HFFc6 (cell line): ENCODE data around the gene FUT1. TPM values are rescaled to one million over a fixed set of nuclear protein-coding genes. Genes with fewer than 3 reads are reported as not detected.

Source experiments
- DNase-seq: peaks from one replicate; pipeline ENCODE4 v3.0.0-alpha.2; 2018
- H3K27ac Mint-ChIP-seq: 2 replicates; pipeline ENCODE4 v1.8.0; 2020; ENCODE audit warnings: mild to moderate bottlenecking, mixed read lengths
- H3K27me3 Mint-ChIP-seq: 2 replicates; pipeline ENCODE4 v1.8.0; 2021; ENCODE audit warnings: mild to moderate bottlenecking, moderate library complexity, mixed read lengths; ENCODE audit not compliant: insufficient read depth
- H3K36me3 Mint-ChIP-seq: 2 replicates; pipeline ENCODE4 v1.8.0; 2021; ENCODE audit warnings: low read depth, mixed read lengths
- H3K4me1 Mint-ChIP-seq: 2 replicates; pipeline ENCODE4 v1.8.0; 2020; ENCODE audit warnings: low read depth, mixed read lengths
- H3K4me3 Mint-ChIP-seq: 2 replicates; pipeline ENCODE4 v1.8.0; 2020; ENCODE audit warnings: mild to moderate bottlenecking, moderate library complexity, mixed read lengths
- H3K9me3 Mint-ChIP-seq: 2 replicates; pipeline ENCODE4 v1.8.0; 2020; ENCODE audit warnings: mild to moderate bottlenecking, mixed read lengths
- long read RNA-seq: library from polyadenylated mRNA; unstranded; transcript quantifications from one replicate; pipeline ENCODE4 v2.0.0, GENCODE V29; 2019
- total RNA-seq, 6 experiments: library from RNA; stranded (reverse); fragmentation: NEBNext Ultra II Directional; extraction: Animal tissue kit (Norgen Biotek cat#: 25700); gene quantifications; 2 replicates in 1 of 6; 3 replicates in 5 of 6; pipeline ENCODE4 v1.2.3, GENCODE V29; 2021
- TF ChIP-seq, protein P1 (sequence below): fragments of 200-600 bp; sonication (generic); IDR thresholded peaks from 2 replicates; pipeline ENCODE4 v1.5.0; 2021; ENCODE audit warnings: antibody characterized with exemption, mild to moderate bottlenecking

The FUT1 gene
- total RNA-seq = under 1 TPM in 3 of 6 experiments, not detected in 3; 0.05 to 0.06 (median 0.05) TPM
- long read RNA-seq = 0 reads

DNA sequence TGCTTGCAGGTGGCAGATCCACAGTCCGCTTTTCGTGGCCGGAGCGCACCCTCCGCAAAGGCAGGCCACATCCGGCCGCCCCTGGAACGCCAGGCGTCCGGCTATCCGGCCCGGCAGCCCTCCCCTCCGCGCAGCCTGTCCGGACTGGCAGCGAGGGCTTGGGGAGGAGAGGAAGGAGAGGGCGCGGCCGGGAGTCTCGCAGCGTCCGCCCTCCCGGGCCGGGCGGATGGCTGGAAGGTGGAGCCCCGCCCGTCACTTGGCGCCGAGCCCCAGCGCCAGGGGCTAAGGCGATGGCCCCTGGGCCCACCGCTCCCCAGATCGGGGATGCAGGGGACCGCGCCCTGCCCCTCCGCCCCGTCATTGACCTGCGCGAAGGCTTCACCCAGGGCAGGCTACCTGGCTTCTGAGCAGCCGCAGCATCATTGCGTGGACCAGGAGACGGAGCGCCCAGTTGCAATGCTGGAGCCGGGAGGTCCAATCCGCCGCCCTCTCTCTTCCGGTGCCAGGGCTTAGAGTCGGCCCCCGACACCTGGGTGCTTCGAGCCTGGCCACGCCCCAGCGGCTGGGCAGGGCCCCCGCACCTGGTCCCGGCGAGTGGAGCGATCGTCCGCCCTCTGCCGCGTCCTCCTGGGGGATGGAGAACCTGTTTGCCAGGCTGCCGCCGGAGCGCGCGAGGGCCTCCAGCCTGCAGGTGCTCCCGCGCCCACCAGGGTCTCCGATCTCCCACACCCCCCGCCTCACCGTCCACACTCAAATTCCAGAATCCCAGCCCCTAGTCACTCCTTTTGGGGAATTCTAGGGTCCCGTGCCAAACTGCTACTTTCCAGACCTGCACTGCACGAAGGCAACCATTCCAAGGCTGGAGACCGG, at the start of gene FUT1:
FUT1 (minus strand) TSS at position 146 of the 870 bp plus-strand sequence. CDS start 1,360 bp downstream, outside the sequence.
- Mint-ChIP-seq H3K4me1 (0 out of 2 replicates have a peak, but pooled peaks cover 5% of the 10 kb centered on the region), H3K27ac (no peak within 1 kb of the TSS), H3K9me3 (no peaks in the 10 kb centered on the region), H3K27me3 (peaks cover 30% of the 10 kb centered on the region), H3K36me3 (no peaks in the 10 kb centered on the region), H3K4me3 (peak within 1 kb of the TSS; percentile 77)
- TF ChIP-seq, protein P1, sequence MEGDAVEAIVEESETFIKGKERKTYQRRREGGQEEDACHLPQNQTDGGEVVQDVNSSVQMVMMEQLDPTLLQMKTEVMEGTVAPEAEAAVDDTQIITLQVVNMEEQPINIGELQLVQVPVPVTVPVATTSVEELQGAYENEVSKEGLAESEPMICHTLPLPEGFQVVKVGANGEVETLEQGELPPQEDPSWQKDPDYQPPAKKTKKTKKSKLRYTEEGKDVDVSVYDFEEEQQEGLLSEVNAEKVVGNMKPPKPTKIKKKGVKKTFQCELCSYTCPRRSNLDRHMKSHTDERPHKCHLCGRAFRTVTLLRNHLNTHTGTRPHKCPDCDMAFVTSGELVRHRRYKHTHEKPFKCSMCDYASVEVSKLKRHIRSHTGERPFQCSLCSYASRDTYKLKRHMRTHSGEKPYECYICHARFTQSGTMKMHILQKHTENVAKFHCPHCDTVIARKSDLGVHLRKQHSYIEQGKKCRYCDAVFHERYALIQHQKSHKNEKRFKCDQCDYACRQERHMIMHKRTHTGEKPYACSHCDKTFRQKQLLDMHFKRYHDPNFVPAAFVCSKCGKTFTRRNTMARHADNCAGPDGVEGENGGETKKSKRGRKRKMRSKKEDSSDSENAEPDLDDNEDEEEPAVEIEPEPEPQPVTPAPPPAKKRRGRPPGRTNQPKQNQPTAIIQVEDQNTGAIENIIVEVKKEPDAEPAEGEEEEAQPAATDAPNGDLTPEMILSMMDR = no peak
- no peak for DNase-seq

DNA sequence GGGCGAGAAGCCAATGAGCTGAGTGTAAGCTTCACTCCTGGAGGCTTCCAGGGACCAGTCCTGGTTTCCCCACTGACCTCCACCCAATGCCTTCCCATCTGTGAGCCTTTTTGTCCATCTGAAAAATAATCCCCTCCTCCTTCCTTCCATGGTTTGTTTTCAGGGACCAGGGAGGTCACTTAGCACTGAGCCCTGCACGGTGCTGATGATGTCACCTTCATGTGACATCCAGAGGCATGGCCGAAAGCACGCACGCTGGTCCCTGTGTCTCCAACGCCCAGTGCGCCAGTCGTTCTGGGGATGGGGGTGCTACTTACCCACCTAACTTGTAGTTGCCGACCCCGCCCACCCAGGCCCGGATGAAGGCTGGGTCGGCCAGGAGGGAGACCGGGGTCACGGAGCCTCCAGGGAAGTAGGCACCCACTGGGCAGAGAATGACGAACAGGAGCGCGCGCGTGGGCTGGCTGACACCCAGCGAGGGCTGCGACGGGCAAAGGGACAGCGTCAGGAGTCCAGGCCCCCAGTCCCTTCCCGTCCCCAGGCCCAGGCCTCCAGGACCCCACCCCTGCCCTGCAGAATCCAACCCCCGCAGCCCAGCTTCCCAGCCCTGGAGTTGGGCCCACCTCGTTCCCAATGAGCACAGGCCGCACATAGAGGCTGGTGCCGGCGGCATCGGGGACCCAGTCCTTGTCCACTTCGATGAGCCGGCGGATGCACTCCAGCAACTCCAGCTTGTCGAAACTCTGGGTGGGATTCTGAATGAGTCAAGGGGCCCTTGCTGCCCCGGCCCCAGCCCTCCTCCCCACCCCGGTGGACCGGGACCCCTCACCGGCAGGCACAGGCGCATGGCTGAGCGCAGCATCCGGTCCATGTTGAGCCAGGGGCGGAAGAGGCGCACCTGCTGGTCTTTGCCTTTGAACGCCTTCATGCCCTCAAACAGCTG, 47.2 kb upstream of the FUT1 start:
- Mint-ChIP-seq H3K36me3 (no peaks in the 10 kb centered on the region), H3K27ac (peak overlapping the region; percentile 51), H3K4me3 (no peak overlapping the region), H3K4me1 (peaks cover 12% of the 10 kb centered on the region), H3K9me3 (no peaks in the 10 kb centered on the region), H3K27me3 (no peaks in the 10 kb centered on the region)
- TF ChIP-seq, protein P1 = no peak
- DNase-seq = no peak

DNA sequence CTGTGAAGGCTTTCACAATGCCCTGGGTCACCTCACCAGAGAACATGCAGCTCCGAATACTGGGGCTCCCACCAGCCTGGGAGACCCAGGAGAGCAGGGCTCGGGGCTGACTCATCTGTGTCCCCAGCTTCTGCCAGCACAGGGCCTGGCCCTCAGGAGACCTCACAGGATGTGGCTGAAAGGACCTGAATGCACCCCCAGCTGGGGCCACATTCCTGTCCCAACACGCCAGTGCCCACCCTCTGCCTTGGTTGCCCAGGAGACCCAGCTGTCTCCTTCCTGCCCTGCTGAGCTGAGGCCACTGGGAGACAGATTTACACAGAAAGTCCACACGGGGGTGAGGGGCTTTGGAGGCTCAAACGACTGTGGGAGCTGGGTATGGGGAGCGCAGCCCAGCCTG, 46.5 kb upstream of the FUT1 start:
- no peak overlapping the region for H3K4me3 Mint-ChIP-seq
- TF ChIP-seq, protein P1 = no peak
- H3K27me3 Mint-ChIP-seq = no peaks in the 10 kb centered on the region; the same call in 1 of the 2 replicates
- 0 out of 2 replicates have a peak overlapping the region, but pooled peaks have one; percentile 51 for H3K27ac Mint-ChIP-seq
- no peaks in the 10 kb centered on the region for H3K9me3 Mint-ChIP-seq
- peaks cover 16% of the 10 kb centered on the region for H3K4me1 Mint-ChIP-seq
- no peaks in the 10 kb centered on the region for H3K36me3 Mint-ChIP-seq
- no peak for DNase-seq

DNA sequence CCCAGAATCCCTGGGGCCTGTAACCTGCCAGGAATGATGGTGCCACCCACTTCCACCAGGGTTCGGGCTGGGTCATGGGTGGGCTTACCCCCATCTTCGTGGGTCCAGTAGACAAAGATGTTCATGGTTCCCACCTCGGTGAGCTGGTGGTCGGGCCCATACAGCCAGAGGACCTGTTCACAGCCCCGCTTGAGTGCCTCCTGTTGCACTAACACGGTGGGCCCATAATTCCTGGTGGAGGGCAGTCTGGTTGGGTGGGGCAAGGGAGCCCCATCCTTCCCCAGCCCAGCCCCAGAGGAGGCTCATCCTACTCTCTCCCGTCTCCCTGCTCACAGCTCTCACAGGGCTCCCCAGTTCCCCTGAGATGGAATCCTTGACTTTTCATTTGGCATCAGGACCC, 44.7 kb upstream of the FUT1 start:
- Mint-ChIP-seq H3K36me3 (no peaks in the 10 kb centered on the region), H3K27ac (no peak overlapping the region)
- TF ChIP-seq, protein P1 = no peak

More for the DNA sequence above, 44.7 kb upstream of the FUT1 start:
- Mint-ChIP-seq H3K4me1 (peaks cover 16% of the 10 kb centered on the region), H3K9me3 (no peaks in the 10 kb centered on the region), H3K4me3 (no peak overlapping the region), H3K27me3 (no peaks in the 10 kb centered on the region; the same call in 1 of the 2 replicates)
- no peak for DNase-seq
